HG03108 (cell line): Measurements from ENCODE around the gene EIF4EBP3.
"Not testable (repeated sequence)": the region's sequence is repeated elsewhere in the genome, so short reads cannot be mapped to it uniquely, and the experiment has no call there.

Source experiments
- ATAC-seq: cut with Tn5 transposase; IDR thresholded peaks from one replicate; pipeline ENCODE4 v1.9.1; 2021; ENCODE audit warnings: moderate library complexity; ENCODE audit not compliant: unreplicated experiment

The EIF4EBP3 gene

DNA sequence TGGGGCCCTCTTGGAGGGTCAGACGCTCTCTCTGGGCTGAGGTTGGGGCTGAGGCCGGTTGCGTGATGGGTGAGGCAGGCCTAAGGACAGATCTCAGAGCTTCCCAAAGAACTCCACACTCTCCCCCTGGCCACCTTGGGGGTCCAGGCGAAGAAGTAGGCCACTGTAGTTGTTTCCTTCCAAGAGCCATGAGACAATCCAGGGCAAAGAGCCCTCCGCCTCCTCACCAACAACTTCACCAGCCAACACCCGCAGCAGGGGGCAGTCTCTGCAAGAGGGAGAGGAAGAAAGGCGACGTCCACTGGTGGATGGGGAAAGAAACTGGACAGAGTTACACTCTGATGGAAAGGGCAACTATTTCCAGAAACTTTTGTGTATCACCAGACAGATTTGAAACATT is 27.8 kb downstream of the EIF4EBP3 start:
- ATAC-seq, result no peak

DNA sequence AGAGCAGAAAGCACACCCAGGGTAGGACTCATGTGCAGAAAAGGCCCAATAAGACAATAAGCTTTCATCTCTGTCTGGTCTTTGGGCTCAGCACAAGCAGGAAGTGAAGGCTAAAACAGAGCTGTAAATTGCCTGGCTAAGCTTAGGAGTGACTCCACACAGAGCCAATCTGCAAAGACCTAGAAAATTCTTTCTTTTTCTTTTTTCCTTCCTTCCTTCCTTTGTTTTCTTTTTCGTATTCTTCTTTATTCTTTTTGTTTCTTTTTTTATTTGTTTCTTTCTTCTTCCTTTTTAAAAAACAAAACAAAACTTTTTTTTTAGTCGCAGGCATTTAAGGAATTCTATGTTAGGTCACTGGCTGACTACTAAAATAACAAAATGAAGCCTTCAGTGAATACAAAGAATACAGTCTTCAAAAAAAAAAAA is 29.3 kb downstream of the EIF4EBP3 start:
- ATAC-seq, result no peak

DNA sequence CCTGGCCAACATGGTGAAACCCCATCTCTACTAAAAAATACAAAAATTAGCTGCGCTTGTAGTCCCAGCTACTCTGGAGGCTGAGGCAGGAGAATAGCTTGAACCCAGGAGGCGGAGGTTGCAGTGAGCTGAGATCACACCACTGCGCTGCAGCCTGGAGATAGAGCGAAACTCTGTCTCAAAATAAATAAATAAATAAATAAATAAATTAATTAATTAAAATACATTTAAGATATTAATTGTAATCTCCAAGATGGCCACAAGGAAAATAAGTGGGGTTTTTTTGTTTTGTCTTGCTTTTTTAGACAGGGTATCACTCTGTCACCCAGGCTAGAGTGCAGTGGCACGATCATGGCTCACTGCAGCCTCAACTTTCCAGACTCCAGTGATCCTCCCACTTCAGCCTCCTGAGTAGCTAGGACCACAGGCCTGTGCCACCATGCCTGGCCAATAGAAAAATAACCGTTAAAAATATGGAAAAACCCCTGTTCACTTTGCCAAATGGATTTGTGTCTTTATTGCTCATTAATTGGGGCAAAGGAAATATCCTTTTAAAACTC is 31.8 kb downstream of the EIF4EBP3 start:
- not testable (repeated sequence) for ATAC-seq

DNA sequence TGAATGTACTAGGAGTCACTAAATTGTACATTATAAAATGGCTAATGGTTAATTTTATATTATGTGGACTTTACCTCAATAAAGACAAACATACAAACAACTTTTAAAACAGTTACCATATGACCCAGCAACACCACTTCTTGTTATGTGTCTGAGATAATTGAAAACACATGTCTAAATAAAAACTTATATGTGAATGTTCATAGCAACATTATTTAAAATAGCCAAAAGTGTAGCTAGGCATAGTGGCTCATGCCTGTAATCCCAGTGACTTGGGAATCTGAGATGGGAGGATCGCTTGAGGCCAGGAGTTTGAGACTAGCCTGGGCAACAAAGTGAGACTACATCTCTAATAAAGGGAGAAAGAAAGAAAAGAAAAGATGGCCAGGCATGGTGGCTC is 40.0 kb downstream of the EIF4EBP3 start:
- no peak for ATAC-seq

DNA sequence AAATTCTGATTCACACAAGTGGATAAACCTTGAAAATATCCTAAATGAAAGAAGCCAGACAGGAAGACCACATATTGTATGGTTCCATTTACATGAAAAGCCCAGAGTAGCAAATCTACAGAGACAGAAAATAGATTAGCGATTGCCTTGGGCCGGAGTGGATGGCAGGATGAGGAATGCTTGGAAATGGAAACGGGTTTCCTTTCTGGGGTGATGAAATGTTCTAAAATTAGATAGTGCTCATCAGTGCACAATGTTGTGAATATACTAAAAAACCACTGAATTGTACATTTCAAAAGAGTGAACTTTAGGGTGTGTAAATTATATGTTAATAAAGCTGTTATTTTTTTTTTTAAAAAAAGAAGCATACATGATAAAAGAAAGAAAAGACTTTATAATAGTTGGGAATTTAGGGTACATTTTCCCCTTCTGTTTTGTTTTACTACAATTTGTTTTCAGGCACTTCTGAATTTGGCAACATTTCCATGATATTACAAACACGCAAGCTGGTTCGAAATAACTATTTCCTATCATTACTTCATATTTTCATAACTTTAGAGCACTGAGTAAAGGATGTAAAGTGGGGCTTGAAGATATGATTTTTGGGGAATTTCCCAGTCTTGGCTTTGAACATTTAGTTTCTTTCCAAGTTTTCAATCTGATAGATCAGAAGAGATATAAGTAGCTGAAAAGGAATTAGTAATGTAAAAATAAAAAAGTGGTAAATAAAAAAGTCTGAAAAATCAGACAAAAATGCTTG is 41.0 kb downstream of the EIF4EBP3 start:
- ATAC-seq, result no peak

DNA sequence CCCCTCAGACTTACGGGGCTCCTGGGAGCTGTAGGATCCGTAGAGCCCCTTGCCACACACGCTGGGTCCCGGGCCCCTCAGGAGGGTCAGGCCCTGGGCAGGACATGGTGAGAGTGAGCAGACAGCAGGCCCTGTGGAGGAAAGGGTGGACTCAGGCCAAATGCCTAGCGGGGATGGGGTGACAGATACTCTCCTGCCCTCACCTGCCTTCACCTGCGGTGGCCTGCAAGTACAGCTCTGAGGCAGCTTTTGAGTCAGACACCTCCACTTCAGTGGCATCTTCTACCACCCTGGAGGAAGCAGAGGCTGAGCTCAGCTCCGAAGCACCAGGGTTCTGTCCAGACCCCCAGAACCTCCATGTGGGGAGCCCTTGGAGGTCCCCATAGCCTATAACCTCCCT is 43.4 kb downstream of the EIF4EBP3 start:
- no peak for ATAC-seq

DNA sequence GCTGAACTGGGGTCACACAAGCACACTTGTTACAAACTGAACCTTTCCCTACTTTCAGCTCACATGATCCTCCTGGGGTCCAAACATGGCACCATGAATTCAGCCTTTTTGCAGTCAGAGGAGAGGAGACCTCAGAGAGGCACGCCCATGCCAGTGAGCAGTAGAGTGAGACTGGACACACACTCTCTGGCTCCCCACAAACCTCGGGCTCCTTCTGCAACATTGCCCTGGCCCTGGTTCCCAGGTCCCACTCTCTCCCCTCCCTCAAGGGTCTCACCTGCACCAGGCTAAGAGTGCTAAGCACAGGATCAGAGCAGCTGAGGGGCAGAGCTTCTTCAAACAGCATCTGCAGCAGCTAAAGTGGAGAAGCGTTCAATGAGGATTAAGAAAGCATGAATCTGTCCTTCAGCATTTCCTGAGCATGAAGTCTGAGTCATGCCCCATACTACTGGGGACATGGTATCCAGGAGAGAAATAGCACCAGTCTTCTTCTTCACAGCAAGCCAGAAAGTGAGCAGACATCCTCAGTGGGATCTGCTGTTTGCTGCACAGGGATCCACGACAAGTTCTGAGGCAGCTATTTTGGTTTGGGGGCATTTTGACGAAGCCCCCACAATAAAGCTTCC is 44.4 kb downstream of the EIF4EBP3 start:
- ATAC-seq, result no peak

DNA sequence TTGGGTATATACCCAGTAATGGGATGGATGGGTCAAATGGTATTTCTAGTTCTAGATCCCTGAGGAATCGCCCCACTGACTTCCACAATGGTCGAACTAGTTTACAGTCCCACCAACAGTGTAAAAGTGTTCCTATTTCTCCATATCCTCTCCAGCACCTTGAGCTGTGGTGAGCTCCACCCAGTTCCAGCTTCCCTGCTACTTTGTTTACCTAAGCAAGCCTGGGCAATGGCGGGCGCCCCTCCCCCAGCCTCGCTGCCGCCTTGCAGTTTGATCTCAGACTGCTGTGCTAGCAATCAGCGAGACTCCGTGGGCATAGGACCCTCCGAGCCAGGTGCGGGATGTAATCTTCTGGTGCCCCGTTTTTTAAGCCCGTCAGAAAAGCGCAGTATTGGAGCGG is 45.6 kb downstream of the EIF4EBP3 start:
- ATAC-seq, result not testable (repeated sequence)

DNA sequence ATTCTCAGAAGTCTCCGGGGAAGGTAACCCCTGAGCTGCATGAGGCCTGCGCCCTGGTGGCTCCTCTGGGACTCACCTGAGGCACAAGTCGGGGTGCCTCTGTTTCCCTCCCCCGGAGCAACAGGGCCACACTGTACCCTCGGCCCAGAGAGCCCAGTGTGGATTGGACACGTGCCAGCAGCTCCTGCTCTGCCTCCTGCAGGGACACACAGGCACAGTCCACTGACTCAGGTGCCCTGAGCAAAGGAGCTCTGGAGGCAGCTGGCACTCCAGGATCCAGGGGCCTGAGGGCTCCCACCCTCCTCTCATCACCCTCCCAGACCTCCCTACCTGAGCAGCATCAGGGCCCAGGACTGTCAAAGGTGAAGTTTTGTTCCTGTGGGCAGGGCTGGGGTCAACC is 46.7 kb downstream of the EIF4EBP3 start:
- no peak for ATAC-seq

DNA sequence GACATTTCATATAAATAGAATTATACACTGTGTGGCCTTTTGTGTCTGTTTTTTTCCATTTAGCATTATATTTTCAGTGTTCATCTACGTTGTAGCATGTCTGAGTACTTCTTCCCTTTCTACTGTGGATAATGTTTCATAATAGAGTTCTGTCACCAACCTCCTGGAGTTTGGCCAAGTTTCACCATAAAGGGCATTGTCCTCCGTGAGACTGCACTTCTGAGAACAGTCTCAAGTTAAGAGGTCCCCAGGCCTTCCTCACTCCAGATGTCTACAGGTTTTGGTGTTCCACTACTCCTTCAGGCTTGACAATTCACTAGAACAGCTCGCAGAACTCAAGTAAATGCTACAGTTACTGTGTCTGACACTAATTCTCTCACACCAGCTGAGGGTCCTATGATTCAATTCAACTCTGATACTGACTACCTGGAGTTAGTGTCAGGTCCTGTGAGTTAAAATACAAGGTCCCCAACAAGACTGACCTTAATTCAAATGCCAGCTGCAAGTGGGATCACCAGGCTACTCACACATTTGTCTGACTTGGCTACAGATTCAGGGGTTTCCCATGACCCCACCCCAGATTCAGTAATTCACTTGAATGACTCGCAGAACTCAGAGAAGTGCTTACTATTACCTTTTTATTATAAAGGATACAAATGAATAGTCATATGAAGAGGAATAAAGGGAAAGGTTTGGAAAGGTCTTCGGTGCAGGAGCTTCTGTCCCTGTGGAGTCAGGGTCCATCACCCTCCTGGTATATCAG is 48.3 kb downstream of the EIF4EBP3 start:
- ATAC-seq, result no peak

DNA sequence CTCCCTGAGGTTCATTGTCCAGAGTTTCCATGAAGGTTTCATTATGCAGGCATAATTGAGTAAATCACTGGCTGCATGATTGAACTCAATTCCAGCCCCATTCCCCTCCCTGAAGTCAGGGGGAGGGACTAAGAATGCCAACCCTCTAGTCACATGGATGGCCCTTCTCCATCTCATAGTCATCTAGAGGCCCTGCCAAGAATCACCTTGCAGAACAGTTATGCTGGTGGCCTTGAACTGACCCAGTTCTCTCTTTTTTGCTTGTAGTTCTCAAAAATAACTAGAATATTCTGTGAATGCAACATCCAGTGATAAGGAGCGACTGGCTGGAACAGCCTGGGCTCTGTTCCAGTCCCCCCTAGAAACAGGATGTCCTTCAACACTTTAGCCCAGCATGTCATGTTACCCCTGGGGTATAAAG is 48.9 kb downstream of the EIF4EBP3 start:
- ATAC-seq, result no peak

DNA sequence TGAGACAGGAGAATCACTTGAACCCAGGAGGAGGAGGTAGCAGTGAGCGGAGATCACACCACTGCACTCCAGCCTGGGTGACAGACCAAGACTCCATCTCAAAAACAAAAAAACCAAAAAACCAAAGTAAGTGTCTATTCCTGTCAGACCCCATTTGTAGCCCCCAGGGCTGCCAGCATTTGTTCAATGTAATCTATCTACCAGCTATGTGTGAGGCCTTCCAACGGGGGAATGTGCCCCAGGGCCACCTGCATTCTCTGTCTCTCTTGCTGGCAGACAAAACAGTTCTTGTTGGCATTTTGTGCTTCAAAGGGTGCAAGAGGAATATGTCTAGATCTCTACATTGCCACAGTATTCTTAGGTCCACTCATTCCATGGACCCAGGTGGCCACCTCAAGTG is 51.4 kb downstream of the EIF4EBP3 start:
- no peak for ATAC-seq
